K562 (cell line): ENCODE results near the gene EPHB3. TPM values are rescaled to one million over a fixed set of nuclear protein-coding genes. Genes with fewer than 3 reads are reported as not detected.

ENCODE experiments used
- ATAC-seq: fragments of 200-7000 bp; cut with Tn5 transposase; 3 replicates; pipeline ENCODE4 v1.9.1; 2020; ENCODE audit warnings: moderate library complexity
- BruUV-seq: library from RNA; stranded (reverse); fragments of 400-500 nt; replicated peaks from 2 replicates; lab custom pipeline; 2021; lab: Mats Ljungman, UMichigan
- CTCF ChIA-PET: fragments of 300-600 bp; formaldehyde crosslinking; extraction: SDS; loops from one replicate; lab custom pipeline; 2021; ENCODE audit warnings: low intra/inter-chr PET ratio; lab: Yijun Ruan, JAX
- POLR2A ChIA-PET: fragments of 300-600, 350-650 bp; sonication (Branson Sonifier 250); formaldehyde crosslinking; extraction: SDS; loops from one replicate; lab custom pipeline; 2021; ENCODE audit warnings: antibody characterized with exemption, inconsistent platforms; lab: Yijun Ruan, JAX
- DNase-seq, 4 experiments: peaks; one replicate each; pipeline versions ENCODE4 v3.0.0 to v3.0.0-alpha.2; 2011 to 2018; ENCODE audit warnings: low spot score in 3 of 4, mixed read lengths in 3 of 4; ENCODE audit errors: extremely low read depth in 1 of 4
- FAIRE-seq: peaks from 2 replicates; lab custom pipeline; 2011; peaks lifted over from hg19 to GRCh38; lab: Jason Lieb, UNC
- H2AFZ ChIP-seq: 2 replicates; pipeline ENCODE4 v1.6.0; 2011; ENCODE audit warnings: low read depth, low read length, control low read depth, inconsistent platforms
- H3K27ac ChIP-seq: fragments of 200-600 bp; 3 replicates; pipeline ENCODE4 v1.8.0; 2011; ENCODE audit warnings: low read depth, mild to moderate bottlenecking, control low read depth, inconsistent platforms, low read length, moderate library complexity, mixed read lengths; ENCODE audit errors: extremely low read depth
- H3K27me3 ChIP-seq, 2 experiments: fragments of 300-600 bp in 1 of 2; 2 replicates in 1 of 2; 3 replicates in 1 of 2; pipeline versions ENCODE4 v1.6.0 to v1.8.0; 2011; ENCODE audit warnings: inconsistent platforms in 2 of 2, low read length in 2 of 2, mild to moderate bottlenecking in 1 of 2, mixed read lengths in 1 of 2, moderate library complexity in 1 of 2; ENCODE audit not compliant: control insufficient read depth in 2 of 2, insufficient read depth in 2 of 2
- H3K36me3 ChIP-seq: fragments of 300-600 bp; 3 replicates; pipeline ENCODE4 v1.8.0; 2011; ENCODE audit warnings: mild to moderate bottlenecking, low read length, inconsistent platforms; ENCODE audit not compliant: control insufficient read depth, insufficient read depth
- H3K4me1 ChIP-seq, 2 experiments: fragments of 200-600 bp in 1 of 2; replicated peaks in 1 of 2; 2 replicates in 1 of 2; 3 replicates in 1 of 2; pipeline versions ENCODE4 v1.5.1 to v1.8.0; 2011; ENCODE audit warnings: inconsistent platforms in 2 of 2, low read length in 2 of 2, mild to moderate bottlenecking in 1 of 2, mixed read lengths in 1 of 2, moderate library complexity in 1 of 2; ENCODE audit not compliant: control insufficient read depth in 2 of 2, insufficient read depth in 2 of 2
- H3K4me2 ChIP-seq: 2 replicates; pipeline ENCODE4 v1.6.1; 2011; ENCODE audit warnings: low read length, control low read depth, inconsistent platforms, mixed read lengths; ENCODE audit not compliant: insufficient read depth
- H3K4me3 ChIP-seq: fragments of 200-600 bp; sonication (generic), shearing (Covaris generic); 2 replicates; pipeline ENCODE4 v1.5.1; 2016; ENCODE audit warnings: control low read depth, inconsistent platforms
- H3K79me2 ChIP-seq: fragments of 200-600 bp; 3 replicates; pipeline ENCODE4 v1.8.0; 2011; ENCODE audit warnings: low read length, inconsistent platforms; ENCODE audit not compliant: control insufficient read depth, insufficient read depth
- H3K9ac ChIP-seq, 2 experiments: 2 replicates each; pipeline versions ENCODE4 v1.6.0 to v1.6.1; 2011; ENCODE audit warnings: low read depth in 2 of 2, low read length in 2 of 2, control low read depth in 1 of 2, inconsistent platforms in 1 of 2, mild to moderate bottlenecking in 1 of 2, mixed read lengths in 1 of 2; ENCODE audit not compliant: insufficient read depth in 1 of 2
- H3K9me1 ChIP-seq: one replicate; pipeline ENCODE4 v1.6.0; 2011; ENCODE audit warnings: inconsistent platforms, mild to moderate bottlenecking, low read length, moderate library complexity; ENCODE audit not compliant: control insufficient read depth, insufficient read depth
- H3K9me3 ChIP-seq: replicated peaks from 2 replicates; pipeline ENCODE4 v1.5.1; 2011; ENCODE audit warnings: low read depth, low read length, inconsistent platforms; ENCODE audit not compliant: control insufficient read depth, insufficient read depth
- H4K20me1 ChIP-seq: replicated peaks from 2 replicates; pipeline ENCODE4 v1.6.1; 2011; ENCODE audit warnings: low read length, inconsistent platforms, mixed read lengths; ENCODE audit not compliant: control insufficient read depth, insufficient read depth
- ARID1B ChIP-seq: fragments of 450-650 bp; IDR thresholded peaks from 2 replicates; pipeline ENCODE4 v1.6.1; 2016; ENCODE audit warnings: antibody characterized with exemption, mild to moderate bottlenecking, inconsistent platforms
- ATF1 ChIP-seq, 2 experiments: fragments of 450-650 bp in 1 of 2; IDR thresholded peaks; 2 replicates each; pipeline ENCODE4 v1.6.1; 2016; ENCODE audit warnings: missing compliant biosample characterization in 1 of 2, missing genetic modification characterization in 1 of 2
- HDAC1 ChIP-seq, 2 experiments: fragments of 450-650 bp; IDR thresholded peaks; 2 replicates each; pipeline ENCODE4 v1.6.1; 2016 to 2017; ENCODE audit warnings: inconsistent platforms in 1 of 2, mild to moderate bottlenecking in 1 of 2, moderate library complexity in 1 of 2
- HNRNPK ChIP-seq: fragments of 200-400 bp; formaldehyde crosslinking; IDR thresholded peaks from one replicate; pipeline ENCODE4 v1.6.1; 2018; ENCODE audit warnings: mild to moderate bottlenecking, low read depth, low read length; ENCODE audit not compliant: poor library complexity, severe bottlenecking
- JUND ChIP-seq, 2 experiments: IDR thresholded peaks; 2 replicates in 1 of 2; 3 replicates in 1 of 2; pipeline ENCODE4 v1.6.1; 2011; ENCODE audit warnings: borderline replicate concordance in 2 of 2, low read depth in 2 of 2, low read length in 2 of 2, improper control_type of control experiment in 1 of 2, missing biosample characterization in 1 of 2, missing genetic modification characterization in 1 of 2, missing genetic modification reagents in 1 of 2
- KAT8 ChIP-seq: fragments of 450-650 bp; IDR thresholded peaks from 2 replicates; pipeline ENCODE4 v1.6.1; 2016; ENCODE audit warnings: low read depth, mild to moderate bottlenecking
- NUFIP1 ChIP-seq: fragments of 450-650 bp; IDR thresholded peaks from 2 replicates; pipeline ENCODE4 v1.6.1; 2018; ENCODE audit not compliant: partially characterized antibody
- OTX1 ChIP-seq: fragments of 450-650 bp; formaldehyde crosslinking; IDR thresholded peaks from 2 replicates; pipeline ENCODE4 v1.4.0; 2022; ENCODE audit warnings: mild to moderate bottlenecking
- PHF8 ChIP-seq: fragments of 200-600 bp; sonication (generic); IDR thresholded peaks from 2 replicates; pipeline ENCODE4 v1.6.1; 2012; ENCODE audit warnings: mixed run types, mild to moderate bottlenecking, inconsistent platforms, low read length, moderate library complexity, borderline replicate concordance
- RBFOX2 ChIP-seq: fragments of 200-400 bp; formaldehyde crosslinking; IDR thresholded peaks from 2 replicates; pipeline ENCODE4 v1.6.1; 2017; ENCODE audit warnings: low read depth, mild to moderate bottlenecking, low read length, moderate library complexity
- RBM17 ChIP-seq: fragments of 200-400 bp; formaldehyde crosslinking; IDR thresholded peaks from 2 replicates; pipeline ENCODE4 v1.6.1; 2017; ENCODE audit warnings: low read depth, mild to moderate bottlenecking, low read length, borderline replicate concordance
- SAFB ChIP-seq: fragments of 200-400 bp; formaldehyde crosslinking; IDR thresholded peaks from 2 replicates; pipeline ENCODE4 v1.6.1; 2017; ENCODE audit warnings: low read depth, low read length, borderline replicate concordance
- ZNF174 ChIP-seq: fragments of 250-450 bp; sonication (Bioruptor Pico); IDR thresholded peaks from 2 replicates; pipeline ENCODE4 v1.4.0; 2020; ENCODE audit warnings: mild to moderate bottlenecking
- in situ Hi-C: fragments of 300-500 bp; cut with MboI; formaldehyde crosslinking; loops from 4 replicates; pipeline ENCODE4 v1.15.0; 2018; ENCODE audit warnings: inconsistent platforms, mixed read lengths
- intact Hi-C: fragments of 100-400 bp; cut with micrococcal nuclease; formaldehyde crosslinking; loops from 2 replicates; pipeline ENCODE4 v1.14.2; 2022
- polyA plus RNA-seq, 8 experiments: library from polyadenylated mRNA; depleted of rRNA in 4 of 8; stranded (reverse) in 5 of 8; unstranded in 3 of 8; fragments of >200 nt; fragmentation: Nextera tagmentation in 2 of 8; fragmentation: Illumina TruSeq in 1 of 8; extraction: Ambion mirVana in 2 of 8; extraction: Trizol in 1 of 8; gene quantifications; 2 replicates each; pipeline versions ENCODE4 v1.2.1 to v1.2.3, GENCODE V29; 2011 to 2014; ENCODE audit warnings: inconsistent platforms in 1 of 8, missing spikeins in 1 of 8
- total RNA-seq, 7 experiments: library from RNA; depleted of rRNA in 6 of 7; stranded (reverse); fragments of >200 nt in 6 of 7; fragmentation: Illumina TruSeq in 2 of 7; extraction: Trizol in 2 of 7; gene quantifications; 2 replicates each; pipeline versions ENCODE4 v1.2.1 to v1.2.3, GENCODE V29; 2011 to 2021; ENCODE audit warnings: low replicate concordance in 1 of 7
- TF ChIP-seq, protein P1 (sequence below): fragments of 450-650 bp; IDR thresholded peaks from 2 replicates; pipeline ENCODE4 v1.6.1; 2018; ENCODE audit warnings: mild to moderate bottlenecking, low read depth; ENCODE audit not compliant: partially characterized antibody
- TF ChIP-seq, protein P2 (sequence below): sonication (generic); formaldehyde crosslinking; IDR thresholded peaks from 2 replicates; pipeline ENCODE4 v1.8.1; 2023; ENCODE audit warnings: missing genetic modification reagents, mild to moderate bottlenecking, borderline replicate concordance

Gene EPHB3
- total and polyA plus RNA-seq, 9 of the 15 experiments (the other 6 are each of a cell fraction or from before 2014, with no cell fraction given) = not detected

GRCh38 chr3:184608209-184608608, 46.6 kb downstream of the EPHB3 start:
- no peaks in the 10 kb centered on the region for H3K9me3 ChIP-seq

More at GRCh38 chr3:184608209-184608608, 46.6 kb downstream of the EPHB3 start:
- POLR2A ChIA-PET = no interaction called here
- TF ChIP-seq HNRNPK (no peak), RBFOX2 (no peak), KAT8 (no peak), PHF8 (no peak), HDAC1 (IDR thresholded peaks at IDR 0.05) (no peak), ARID1B (no peak), SAFB (no peak), NUFIP1 (no peak), OTX1 (no peak), RBM17 (no peak), JUND (IDR thresholded peaks at IDR 0.05; ENCODE audit: borderline replicate concordance, low read depth, low read length) (no peak), JUND (tag; IDR thresholded peaks at IDR 0.05; ENCODE audit: borderline replicate concordance, low read depth, low read length) (no peak), ATF1 (CRISPR knock-in tag; IDR thresholded peaks at IDR 0.05) (no peak), ATF1 (tag; IDR thresholded peaks at IDR 0.05) (no peak), ZNF174 (no peak)
- TF ChIP-seq, protein P1, sequence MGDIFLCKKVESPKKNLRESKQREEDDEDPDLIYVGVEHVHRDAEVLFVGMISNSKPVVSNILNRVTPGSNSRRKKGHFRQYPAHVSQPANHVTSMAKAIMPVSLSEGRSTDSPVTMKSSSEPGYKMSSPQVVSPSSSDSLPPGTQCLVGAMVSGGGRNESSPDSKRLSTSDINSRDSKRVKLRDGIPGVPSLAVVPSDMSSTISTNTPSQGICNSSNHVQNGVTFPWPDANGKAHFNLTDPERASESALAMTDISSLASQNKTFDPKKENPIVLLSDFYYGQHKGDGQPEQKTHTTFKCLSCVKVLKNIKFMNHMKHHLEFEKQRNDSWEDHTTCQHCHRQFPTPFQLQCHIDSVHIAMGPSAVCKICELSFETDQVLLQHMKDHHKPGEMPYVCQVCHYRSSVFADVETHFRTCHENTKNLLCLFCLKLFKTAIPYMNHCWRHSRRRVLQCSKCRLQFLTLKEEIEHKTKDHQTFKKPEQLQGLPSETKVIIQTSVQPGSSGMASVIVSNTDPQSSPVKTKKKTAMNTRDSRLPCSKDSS = no peak
- TF ChIP-seq, protein P2, sequence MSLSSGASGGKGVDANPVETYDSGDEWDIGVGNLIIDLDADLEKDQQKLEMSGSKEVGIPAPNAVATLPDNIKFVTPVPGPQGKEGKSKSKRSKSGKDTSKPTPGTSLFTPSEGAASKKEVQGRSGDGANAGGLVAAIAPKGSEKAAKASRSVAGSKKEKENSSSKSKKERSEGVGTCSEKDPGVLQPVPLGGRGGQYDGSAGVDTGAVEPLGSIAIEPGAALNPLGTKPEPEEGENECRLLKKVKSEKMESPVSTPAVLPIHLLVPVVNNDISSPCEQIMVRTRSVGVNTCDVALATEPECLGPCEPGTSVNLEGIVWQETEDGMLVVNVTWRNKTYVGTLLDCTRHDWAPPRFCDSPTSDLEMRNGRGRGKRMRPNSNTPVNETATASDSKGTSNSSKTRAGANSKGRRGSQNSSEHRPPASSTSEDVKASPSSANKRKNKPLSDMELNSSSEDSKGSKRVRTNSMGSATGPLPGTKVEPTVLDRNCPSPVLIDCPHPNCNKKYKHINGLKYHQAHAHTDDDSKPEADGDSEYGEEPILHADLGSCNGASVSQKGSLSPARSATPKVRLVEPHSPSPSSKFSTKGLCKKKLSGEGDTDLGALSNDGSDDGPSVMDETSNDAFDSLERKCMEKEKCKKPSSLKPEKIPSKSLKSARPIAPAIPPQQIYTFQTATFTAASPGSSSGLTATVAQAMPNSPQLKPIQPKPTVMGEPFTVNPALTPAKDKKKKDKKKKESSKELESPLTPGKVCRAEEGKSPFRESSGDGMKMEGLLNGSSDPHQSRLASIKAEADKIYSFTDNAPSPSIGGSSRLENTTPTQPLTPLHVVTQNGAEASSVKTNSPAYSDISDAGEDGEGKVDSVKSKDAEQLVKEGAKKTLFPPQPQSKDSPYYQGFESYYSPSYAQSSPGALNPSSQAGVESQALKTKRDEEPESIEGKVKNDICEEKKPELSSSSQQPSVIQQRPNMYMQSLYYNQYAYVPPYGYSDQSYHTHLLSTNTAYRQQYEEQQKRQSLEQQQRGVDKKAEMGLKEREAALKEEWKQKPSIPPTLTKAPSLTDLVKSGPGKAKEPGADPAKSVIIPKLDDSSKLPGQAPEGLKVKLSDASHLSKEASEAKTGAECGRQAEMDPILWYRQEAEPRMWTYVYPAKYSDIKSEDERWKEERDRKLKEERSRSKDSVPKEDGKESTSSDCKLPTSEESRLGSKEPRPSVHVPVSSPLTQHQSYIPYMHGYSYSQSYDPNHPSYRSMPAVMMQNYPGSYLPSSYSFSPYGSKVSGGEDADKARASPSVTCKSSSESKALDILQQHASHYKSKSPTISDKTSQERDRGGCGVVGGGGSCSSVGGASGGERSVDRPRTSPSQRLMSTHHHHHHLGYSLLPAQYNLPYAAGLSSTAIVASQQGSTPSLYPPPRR (CRISPR knock-in tag) = no peak
- TF ChIP-seq, all 486 proteins: peak for 0
- no peak overlapping the region for H3K27ac ChIP-seq
- no peaks in the 10 kb centered on the region; the same call in 1 of the 2 replicates for H4K20me1 ChIP-seq
- no TSS peak for BruUV-seq
- no peak overlapping the region for H3K9ac ChIP-seq
- no peaks in the 10 kb centered on the region for H3K79me2 ChIP-seq
- no peak overlapping the region for H3K4me3 ChIP-seq
- no peak for DNase-seq
- intact Hi-C loops = no loop called here
- no peak overlapping the region for H3K4me2 ChIP-seq
- H3K9me1 ChIP-seq = no peaks in the 10 kb centered on the region
- in situ Hi-C loops = no loop called here
- FAIRE-seq = no peak
- CTCF ChIA-PET = no interaction called here
- no peaks in the 10 kb centered on the region for H3K36me3 ChIP-seq
- no peak overlapping the region for H2AFZ ChIP-seq
- H3K4me1 ChIP-seq = peaks cover 0 to 7% of the 10 kb centered on the region in 2 experiments; a peak in 2 of 5 replicates
- ATAC-seq = no peak
- H3K27me3 ChIP-seq = peaks cover 42 to 79% of the 10 kb centered on the region in 2 experiments
